GM23338 (cell line): ENCODE measurements around the gene GNAO1. TPM values are rescaled to one million over a fixed set of nuclear protein-coding genes. Genes with fewer than 3 reads are reported as not detected.

Experiments used
- ATAC-seq: fragments of 200-7000 bp; cut with Tn5 transposase; 3 replicates; pipeline ENCODE4 v1.9.1; 2020
- DNase-seq: peaks from one replicate; pipeline ENCODE4 v3.0.0-alpha.2; 2015; ENCODE audit warnings: low spot score
- H2AFZ ChIP-seq: fragments of 200-600 bp; sonication (generic); 2 replicates; pipeline ENCODE4 v1.8.0; 2016; ENCODE audit warnings: antibody characterized with exemption, mild to moderate bottlenecking, moderate library complexity
- H3F3A ChIP-seq: fragments of 200-600 bp; sonication (generic); replicated peaks from 2 replicates; pipeline ENCODE4 v1.8.0; 2017; ENCODE audit warnings: antibody characterized with exemption, mixed run types, low read depth
- H3K27ac ChIP-seq: fragments of 200-600 bp; sonication (generic); 2 replicates; pipeline ENCODE4 v1.6.1; 2016; ENCODE audit warnings: low read depth
- H3K27me3 ChIP-seq: fragments of 200-600 bp; sonication (generic); 2 replicates; pipeline ENCODE4 v1.8.0; 2016; ENCODE audit warnings: mild to moderate bottlenecking, mixed run types, moderate library complexity; ENCODE audit not compliant: insufficient read depth
- H3K36me3 ChIP-seq: fragments of 200-600 bp; sonication (generic); 2 replicates; pipeline ENCODE4 v1.8.0; 2016; ENCODE audit warnings: mild to moderate bottlenecking; ENCODE audit not compliant: insufficient read depth
- H3K4me1 ChIP-seq: fragments of 200-600 bp; sonication (generic); 2 replicates; pipeline ENCODE4 v1.8.0; 2016; ENCODE audit warnings: mild to moderate bottlenecking, moderate library complexity; ENCODE audit not compliant: insufficient read depth
- H3K4me2 ChIP-seq: fragments of 200-600 bp; sonication (generic); 2 replicates; pipeline ENCODE4 v1.7.1; 2017; ENCODE audit warnings: mixed run types
- H3K4me3 ChIP-seq: fragments of 200-600 bp; sonication (generic); 2 replicates; pipeline ENCODE4 v1.6.1; 2016; ENCODE audit warnings: mixed run types
- H3K79me2 ChIP-seq: fragments of 200-600 bp; sonication (generic); replicated peaks from 2 replicates; pipeline ENCODE4 v1.8.0; 2017; ENCODE audit warnings: mild to moderate bottlenecking; ENCODE audit not compliant: insufficient read depth
- H3K9me2 ChIP-seq: fragments of 200-600 bp; sonication (generic); 2 replicates; pipeline ENCODE4 v1.8.0; 2017; ENCODE audit not compliant: insufficient read depth
- H4K20me1 ChIP-seq: fragments of 200-600 bp; sonication (generic); replicated peaks from 2 replicates; pipeline ENCODE4 v1.8.0; 2017; ENCODE audit warnings: mild to moderate bottlenecking; ENCODE audit not compliant: insufficient read depth
- H3K27ac Mint-ChIP-seq: 2 replicates; pipeline ENCODE4 v1.8.0; 2020; ENCODE audit warnings: inconsistent platforms, mild to moderate bottlenecking, moderate library complexity, mixed read lengths
- H3K27me3 Mint-ChIP-seq: 3 replicates; pipeline ENCODE4 v1.8.0; 2022; ENCODE audit warnings: low read depth, mild to moderate bottlenecking, moderate library complexity, mixed read lengths, inconsistent platforms; ENCODE audit not compliant: insufficient read depth, poor library complexity
- H3K36me3 Mint-ChIP-seq: 3 replicates; pipeline ENCODE4 v1.8.0; 2021; ENCODE audit warnings: low read depth, mild to moderate bottlenecking, inconsistent platforms, moderate library complexity, mixed read lengths
- H3K4me1 Mint-ChIP-seq: 3 replicates; pipeline ENCODE4 v1.8.0; 2020; ENCODE audit warnings: mild to moderate bottlenecking, inconsistent platforms, mixed read lengths
- H3K4me3 Mint-ChIP-seq: 3 replicates; pipeline ENCODE4 v1.8.0; 2021; ENCODE audit warnings: moderate library complexity, mild to moderate bottlenecking, inconsistent platforms, mixed read lengths
- H3K9me3 Mint-ChIP-seq: 3 replicates; pipeline ENCODE4 v1.8.0; 2020; ENCODE audit warnings: moderate library complexity, mild to moderate bottlenecking, inconsistent platforms, mixed read lengths
- EZH2phosphoT487 ChIP-seq: fragments of 200-600 bp; sonication (generic); IDR thresholded peaks from one replicate; pipeline ENCODE4 v1.8.1; 2018; ENCODE audit warnings: antibody characterized with exemption; ENCODE audit not compliant: unreplicated experiment
- JUNB ChIP-seq: IDR thresholded peaks from one replicate; pipeline ENCODE4 v1.6.1; 2016; ENCODE audit warnings: antibody characterized with exemption; ENCODE audit not compliant: unreplicated experiment
- NANOG ChIP-seq: IDR thresholded peaks from 2 replicates; pipeline ENCODE4 v1.6.1; 2016; ENCODE audit warnings: antibody characterized with exemption, borderline replicate concordance
- POLR2AphosphoS5 ChIP-seq: IDR thresholded peaks from 2 replicates; pipeline ENCODE4 v1.6.1; 2016; ENCODE audit warnings: antibody characterized with exemption, low read depth
- STAT1 ChIP-seq: IDR thresholded peaks from one replicate; pipeline ENCODE4 v1.6.1; 2016; ENCODE audit warnings: antibody characterized with exemption; ENCODE audit not compliant: unreplicated experiment
- ZNF331 ChIP-seq: fragments of 250-450 bp; sonication (Bioruptor Pico); IDR thresholded peaks from 2 replicates; pipeline ENCODE4 v1.5.0; 2020; ENCODE audit warnings: low read depth, mild to moderate bottlenecking, moderate library complexity
- polyA plus RNA-seq: library from polyadenylated mRNA; unstranded; fragments of >200 nt; fragmentation: Nextera tagmentation; extraction: Ambion mirVana; gene quantifications from 2 replicates; pipeline ENCODE4 v1.2.1, GENCODE V29; 2016
- total RNA-seq: library from RNA; depleted of rRNA; stranded (reverse); fragments of >200 nt; shearing (Covaris generic); gene quantifications from 2 replicates; pipeline ENCODE4 v1.2.3, GENCODE V29; 2014
- TF ChIP-seq, protein P1 (sequence below), 2 experiments: fragments of 200-600 bp in 1 of 2; sonication (generic) in 1 of 2; conservative IDR thresholded peaks; 2 replicates each; pipeline versions ENCODE4 v1.5.1 to v1.6.1; 2016 to 2017; ENCODE audit warnings: antibody characterized with exemption in 2 of 2, low read depth in 2 of 2, mild to moderate bottlenecking in 2 of 2, moderate library complexity in 1 of 2
- TF ChIP-seq, protein P2 (sequence below): fragments of 250-450 bp; sonication (Bioruptor Pico); IDR thresholded peaks from 2 replicates; pipeline ENCODE4 v1.5.0; 2020; ENCODE audit warnings: mild to moderate bottlenecking, moderate library complexity
- TF ChIP-seq, protein P3 (sequence below): IDR thresholded peaks from one replicate; pipeline ENCODE4 v1.6.1; 2018; ENCODE audit warnings: antibody characterized with exemption; ENCODE audit not compliant: unreplicated experiment

The GNAO1 gene
- total and polyA plus RNA-seq, 2 experiments from 2014 or later: 6.5 to 24.8 TPM

DNA sequence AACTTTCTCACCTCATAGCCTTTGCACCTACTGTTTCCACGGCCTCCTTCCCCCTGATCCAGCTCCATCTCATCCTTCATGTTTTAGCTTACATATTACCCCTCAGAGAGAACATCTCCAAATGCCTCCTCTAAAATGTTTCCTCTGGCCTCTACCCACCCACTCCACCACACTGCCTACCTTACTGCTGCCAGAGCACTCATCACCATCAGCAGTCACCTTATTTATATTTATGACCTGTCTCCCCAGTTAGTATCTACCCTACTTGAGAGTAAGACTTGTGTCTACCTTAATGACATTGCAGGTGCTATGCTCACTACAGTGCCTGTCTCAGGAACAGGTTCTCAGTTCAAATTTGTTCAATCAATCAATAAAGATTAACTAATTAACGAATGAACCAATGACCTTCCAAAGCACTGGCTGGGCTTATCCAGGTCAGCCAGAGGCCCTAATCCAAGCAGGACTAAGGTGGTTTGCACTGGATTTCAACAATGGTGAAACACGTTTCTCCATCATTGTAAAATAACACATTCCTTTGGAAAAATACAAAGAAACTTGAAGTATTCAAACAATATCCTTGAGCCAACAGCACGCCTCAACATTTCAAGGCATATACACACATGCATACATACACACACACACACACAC lies 192.9 kb downstream of the GNAO1 start:
- no peak for ATAC-seq
- H3K27ac Mint-ChIP-seq: no peak overlapping the region

DNA sequence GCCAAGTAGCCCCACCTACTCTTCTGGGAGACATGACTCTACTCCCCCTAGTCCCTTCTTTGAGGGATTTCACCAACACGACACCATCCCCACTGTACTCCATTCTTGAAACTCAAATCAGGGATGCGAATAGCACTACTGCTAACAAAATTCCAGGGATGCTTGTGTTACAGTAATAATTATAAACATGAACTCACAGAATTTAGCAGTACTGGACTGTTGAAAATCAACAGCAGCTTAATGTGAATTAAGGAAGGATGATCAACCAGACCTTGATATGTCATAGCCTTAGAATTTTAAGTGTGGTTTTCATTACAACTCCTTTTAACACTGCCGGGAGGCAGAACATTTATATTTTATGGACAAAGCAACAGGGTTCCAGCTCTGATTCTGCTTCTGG lies 196.1 kb downstream of the GNAO1 start:
- Histone ChIP-seq H3K27ac (no peak overlapping the region), H3K36me3 (peaks cover 5% of the 10 kb centered on the region; the same call in 1 of the 2 replicates), H3K79me2 (no peaks in the 10 kb centered on the region), H3F3A (no peaks in the 10 kb centered on the region), H3K4me2 (no peak overlapping the region), H3K9me2 (peaks cover 11% of the 10 kb centered on the region; the same call in 1 of the 2 replicates), H2AFZ (no peak overlapping the region), H3K4me1 (no peaks in the 10 kb centered on the region), H3K27me3 (no peaks in the 10 kb centered on the region), H4K20me1 (no peaks in the 10 kb centered on the region; the same call in 1 of the 2 replicates), H3K4me3 (no peak overlapping the region)
- DNase-seq (no peak), ATAC-seq (no peak)
- no peak for TF ChIP-seq JUNB
- TF ChIP-seq, protein P1, sequence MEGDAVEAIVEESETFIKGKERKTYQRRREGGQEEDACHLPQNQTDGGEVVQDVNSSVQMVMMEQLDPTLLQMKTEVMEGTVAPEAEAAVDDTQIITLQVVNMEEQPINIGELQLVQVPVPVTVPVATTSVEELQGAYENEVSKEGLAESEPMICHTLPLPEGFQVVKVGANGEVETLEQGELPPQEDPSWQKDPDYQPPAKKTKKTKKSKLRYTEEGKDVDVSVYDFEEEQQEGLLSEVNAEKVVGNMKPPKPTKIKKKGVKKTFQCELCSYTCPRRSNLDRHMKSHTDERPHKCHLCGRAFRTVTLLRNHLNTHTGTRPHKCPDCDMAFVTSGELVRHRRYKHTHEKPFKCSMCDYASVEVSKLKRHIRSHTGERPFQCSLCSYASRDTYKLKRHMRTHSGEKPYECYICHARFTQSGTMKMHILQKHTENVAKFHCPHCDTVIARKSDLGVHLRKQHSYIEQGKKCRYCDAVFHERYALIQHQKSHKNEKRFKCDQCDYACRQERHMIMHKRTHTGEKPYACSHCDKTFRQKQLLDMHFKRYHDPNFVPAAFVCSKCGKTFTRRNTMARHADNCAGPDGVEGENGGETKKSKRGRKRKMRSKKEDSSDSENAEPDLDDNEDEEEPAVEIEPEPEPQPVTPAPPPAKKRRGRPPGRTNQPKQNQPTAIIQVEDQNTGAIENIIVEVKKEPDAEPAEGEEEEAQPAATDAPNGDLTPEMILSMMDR (conservative IDR thresholded peaks at IDR 0.05; ENCODE audit: low read depth in 2 of 2): no peak
- TF ChIP-seq, protein P2, sequence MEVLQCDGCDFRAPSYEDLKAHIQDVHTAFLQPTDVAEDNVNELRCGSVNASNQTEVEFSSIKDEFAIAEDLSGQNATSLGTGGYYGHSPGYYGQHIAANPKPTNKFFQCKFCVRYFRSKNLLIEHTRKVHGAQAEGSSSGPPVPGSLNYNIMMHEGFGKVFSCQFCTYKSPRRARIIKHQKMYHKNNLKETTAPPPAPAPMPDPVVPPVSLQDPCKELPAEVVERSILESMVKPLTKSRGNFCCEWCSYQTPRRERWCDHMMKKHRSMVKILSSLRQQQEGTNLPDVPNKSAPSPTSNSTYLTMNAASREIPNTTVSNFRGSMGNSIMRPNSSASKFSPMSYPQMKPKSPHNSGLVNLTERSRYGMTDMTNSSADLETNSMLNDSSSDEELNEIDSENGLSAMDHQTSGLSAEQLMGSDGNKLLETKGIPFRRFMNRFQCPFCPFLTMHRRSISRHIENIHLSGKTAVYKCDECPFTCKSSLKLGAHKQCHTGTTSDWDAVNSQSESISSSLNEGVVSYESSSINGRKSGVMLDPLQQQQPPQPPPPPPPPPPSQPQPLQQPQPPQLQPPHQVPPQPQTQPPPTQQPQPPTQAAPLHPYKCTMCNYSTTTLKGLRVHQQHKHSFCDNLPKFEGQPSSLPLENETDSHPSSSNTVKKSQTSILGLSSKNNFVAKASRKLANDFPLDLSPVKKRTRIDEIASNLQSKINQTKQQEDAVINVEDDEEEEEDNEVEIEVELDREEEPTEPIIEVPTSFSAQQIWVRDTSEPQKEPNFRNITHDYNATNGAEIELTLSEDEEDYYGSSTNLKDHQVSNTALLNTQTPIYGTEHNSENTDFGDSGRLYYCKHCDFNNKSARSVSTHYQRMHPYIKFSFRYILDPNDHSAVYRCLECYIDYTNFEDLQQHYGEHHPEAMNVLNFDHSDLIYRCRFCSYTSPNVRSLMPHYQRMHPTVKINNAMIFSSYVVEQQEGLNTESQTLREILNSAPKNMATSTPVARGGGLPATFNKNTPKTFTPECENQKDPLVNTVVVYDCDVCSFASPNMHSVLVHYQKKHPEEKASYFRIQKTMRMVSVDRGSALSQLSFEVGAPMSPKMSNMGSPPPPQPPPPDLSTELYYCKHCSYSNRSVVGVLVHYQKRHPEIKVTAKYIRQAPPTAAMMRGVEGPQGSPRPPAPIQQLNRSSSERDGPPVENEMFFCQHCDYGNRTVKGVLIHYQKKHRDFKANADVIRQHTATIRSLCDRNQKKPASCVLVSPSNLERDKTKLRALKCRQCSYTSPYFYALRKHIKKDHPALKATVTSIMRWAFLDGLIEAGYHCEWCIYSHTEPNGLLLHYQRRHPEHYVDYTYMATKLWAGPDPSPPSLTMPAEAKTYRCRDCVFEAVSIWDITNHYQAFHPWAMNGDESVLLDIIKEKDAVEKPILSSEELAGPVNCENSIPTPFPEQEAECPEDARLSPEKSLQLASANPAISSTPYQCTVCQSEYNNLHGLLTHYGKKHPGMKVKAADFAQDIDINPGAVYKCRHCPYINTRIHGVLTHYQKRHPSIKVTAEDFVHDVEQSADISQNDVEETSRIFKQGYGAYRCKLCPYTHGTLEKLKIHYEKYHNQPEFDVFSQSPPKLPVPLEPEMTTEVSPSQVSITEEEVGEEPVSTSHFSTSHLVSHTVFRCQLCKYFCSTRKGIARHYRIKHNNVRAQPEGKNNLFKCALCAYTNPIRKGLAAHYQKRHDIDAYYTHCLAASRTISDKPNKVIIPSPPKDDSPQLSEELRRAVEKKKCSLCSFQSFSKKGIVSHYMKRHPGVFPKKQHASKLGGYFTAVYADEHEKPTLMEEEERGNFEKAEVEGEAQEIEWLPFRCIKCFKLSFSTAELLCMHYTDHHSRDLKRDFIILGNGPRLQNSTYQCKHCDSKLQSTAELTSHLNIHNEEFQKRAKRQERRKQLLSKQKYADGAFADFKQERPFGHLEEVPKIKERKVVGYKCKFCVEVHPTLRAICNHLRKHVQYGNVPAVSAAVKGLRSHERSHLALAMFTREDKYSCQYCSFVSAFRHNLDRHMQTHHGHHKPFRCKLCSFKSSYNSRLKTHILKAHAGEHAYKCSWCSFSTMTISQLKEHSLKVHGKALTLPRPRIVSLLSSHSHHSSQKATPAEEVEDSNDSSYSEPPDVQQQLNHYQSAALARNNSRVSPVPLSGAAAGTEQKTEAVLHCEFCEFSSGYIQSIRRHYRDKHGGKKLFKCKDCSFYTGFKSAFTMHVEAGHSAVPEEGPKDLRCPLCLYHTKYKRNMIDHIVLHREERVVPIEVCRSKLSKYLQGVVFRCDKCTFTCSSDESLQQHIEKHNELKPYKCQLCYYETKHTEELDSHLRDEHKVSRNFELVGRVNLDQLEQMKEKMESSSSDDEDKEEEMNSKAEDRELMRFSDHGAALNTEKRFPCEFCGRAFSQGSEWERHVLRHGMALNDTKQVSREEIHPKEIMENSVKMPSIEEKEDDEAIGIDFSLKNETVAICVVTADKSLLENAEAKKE (CRISPR knock-in tag): no peak
- TF ChIP-seq, protein P3, sequence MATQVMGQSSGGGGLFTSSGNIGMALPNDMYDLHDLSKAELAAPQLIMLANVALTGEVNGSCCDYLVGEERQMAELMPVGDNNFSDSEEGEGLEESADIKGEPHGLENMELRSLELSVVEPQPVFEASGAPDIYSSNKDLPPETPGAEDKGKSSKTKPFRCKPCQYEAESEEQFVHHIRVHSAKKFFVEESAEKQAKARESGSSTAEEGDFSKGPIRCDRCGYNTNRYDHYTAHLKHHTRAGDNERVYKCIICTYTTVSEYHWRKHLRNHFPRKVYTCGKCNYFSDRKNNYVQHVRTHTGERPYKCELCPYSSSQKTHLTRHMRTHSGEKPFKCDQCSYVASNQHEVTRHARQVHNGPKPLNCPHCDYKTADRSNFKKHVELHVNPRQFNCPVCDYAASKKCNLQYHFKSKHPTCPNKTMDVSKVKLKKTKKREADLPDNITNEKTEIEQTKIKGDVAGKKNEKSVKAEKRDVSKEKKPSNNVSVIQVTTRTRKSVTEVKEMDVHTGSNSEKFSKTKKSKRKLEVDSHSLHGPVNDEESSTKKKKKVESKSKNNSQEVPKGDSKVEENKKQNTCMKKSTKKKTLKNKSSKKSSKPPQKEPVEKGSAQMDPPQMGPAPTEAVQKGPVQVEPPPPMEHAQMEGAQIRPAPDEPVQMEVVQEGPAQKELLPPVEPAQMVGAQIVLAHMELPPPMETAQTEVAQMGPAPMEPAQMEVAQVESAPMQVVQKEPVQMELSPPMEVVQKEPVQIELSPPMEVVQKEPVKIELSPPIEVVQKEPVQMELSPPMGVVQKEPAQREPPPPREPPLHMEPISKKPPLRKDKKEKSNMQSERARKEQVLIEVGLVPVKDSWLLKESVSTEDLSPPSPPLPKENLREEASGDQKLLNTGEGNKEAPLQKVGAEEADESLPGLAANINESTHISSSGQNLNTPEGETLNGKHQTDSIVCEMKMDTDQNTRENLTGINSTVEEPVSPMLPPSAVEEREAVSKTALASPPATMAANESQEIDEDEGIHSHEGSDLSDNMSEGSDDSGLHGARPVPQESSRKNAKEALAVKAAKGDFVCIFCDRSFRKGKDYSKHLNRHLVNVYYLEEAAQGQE: no peak
- no peak for TF ChIP-seq POLR2AphosphoS5
- TF ChIP-seq EZH2phosphoT487: no peak
- Mint-ChIP-seq H3K27ac (no peak overlapping the region), H3K4me3 (no peak overlapping the region), H3K9me3 (peaks cover 15% of the 10 kb centered on the region), H3K27me3 (no peaks in the 10 kb centered on the region), H3K4me1 (no peaks in the 10 kb centered on the region), H3K36me3 (peaks cover 63% of the 10 kb centered on the region)

More for the DNA sequence above, 192.9 kb downstream of the GNAO1 start:
- Histone ChIP-seq H2AFZ (no peak overlapping the region), H3K36me3 (peaks cover 21% of the 10 kb centered on the region), H3K4me1 (no peaks in the 10 kb centered on the region), H3K79me2 (no peaks in the 10 kb centered on the region), H3K9me2 (0 out of 2 replicates have a peak, but pooled peaks cover 3% of the 10 kb centered on the region), H3K27me3 (no peaks in the 10 kb centered on the region), H3F3A (no peaks in the 10 kb centered on the region), H3K27ac (no peak overlapping the region), H3K4me2 (no peak overlapping the region), H3K4me3 (no peak overlapping the region), H4K20me1 (no peaks in the 10 kb centered on the region)
- H3K36me3 Mint-ChIP-seq: peaks cover 63% of the 10 kb centered on the region
- peaks cover 27% of the 10 kb centered on the region for H3K9me3 Mint-ChIP-seq
- no peaks in the 10 kb centered on the region for H3K27me3 Mint-ChIP-seq
- no peak overlapping the region for H3K4me3 Mint-ChIP-seq
- no peak for DNase-seq
- TF ChIP-seq STAT1 (no peak), NANOG (no peak), ZNF331 (CRISPR knock-in tag) (no peak)
- no peaks in the 10 kb centered on the region for H3K4me1 Mint-ChIP-seq
